Suppressor macrophage treated with lipopolysaccharide for 1 hour (primary cell): ENCODE data around the gene HSDL1.
A peak's percentile ranks its signal among the peaks of the same experiment; 100 is the strongest.

ENCODE experiments used
- DNase-seq, 3 donors: peaks; one replicate each; pipeline ENCODE4 v3.0.0-alpha.2; 2020 to 2022

Gene HSDL1

GRCh38 chr16:84105948-84106740 is 38.8 kb downstream of the HSDL1 start:
- no peak for DNase-seq

- DNase-seq: no peak
These were observed 39.6 kb downstream of the HSDL1 start for GRCh38 chr16:84105301-84105815.

GRCh38 chr16:84104231-84104630 is 40.7 kb downstream of the HSDL1 start:
- no peak for DNase-seq

GRCh38 chr16:84103678-84104077 is 41.3 kb downstream of the HSDL1 start:
- no peak for DNase-seq

GRCh38 chr16:84098939-84099338 is 46.0 kb downstream of the HSDL1 start:
- no peak for DNase-seq

- no peak for DNase-seq
These were observed 48.5 kb downstream of the HSDL1 start for GRCh38 chr16:84096447-84097005.

- no peak for DNase-seq
These were observed 49.5 kb downstream of the HSDL1 start for GRCh38 chr16:84095466-84095865.

GRCh38 chr16:84093879-84094270 is 51.1 kb downstream of the HSDL1 start:
- DNase-seq: no peak

GRCh38 chr16:84093120-84093878 is 51.7 kb downstream of the HSDL1 start:
- DNase-seq: no peak

- no peak for DNase-seq
These were observed 53.5 kb downstream of the HSDL1 start for GRCh38 chr16:84091460-84091859.

GRCh38 chr16:84090211-84090610 is 54.8 kb downstream of the HSDL1 start:
- no peak for DNase-seq

GRCh38 chr16:84088695-84089395 is 56.1 kb downstream of the HSDL1 start:
- DNase-seq: no peak

GRCh38 chr16:84087466-84088151 is 57.4 kb downstream of the HSDL1 start:
- DNase-seq: no peak

GRCh38 chr16:84087001-84087400 is 58.0 kb downstream of the HSDL1 start:
- no peak for DNase-seq

GRCh38 chr16:84086341-84086740 is 58.6 kb downstream of the HSDL1 start:
- no peak for DNase-seq

GRCh38 chr16:84085773-84086172 is 59.2 kb downstream of the HSDL1 start:
- DNase-seq: peak; percentile 29 to 69 (median 64)

GRCh38 chr16:84085271-84085667 is 59.7 kb downstream of the HSDL1 start:
- no peak for DNase-seq

- DNase-seq: peak; percentile 34 to 60 (median 40)
These were observed 60.3 kb downstream of the HSDL1 start for GRCh38 chr16:84084570-84085270.

- peak; percentile 69 to 74 (median 71) for DNase-seq
These were observed 62.0 kb downstream of the HSDL1 start for GRCh38 chr16:84082835-84083569.

GRCh38 chr16:84082110-84082509 is 62.9 kb downstream of the HSDL1 start:
- no peak for DNase-seq

- DNase-seq: no peak
These were observed 63.5 kb downstream of the HSDL1 start for GRCh38 chr16:84081446-84081989.
